ENCODE measurements around the gene RPL18.

Gene RPL18

DNA sequence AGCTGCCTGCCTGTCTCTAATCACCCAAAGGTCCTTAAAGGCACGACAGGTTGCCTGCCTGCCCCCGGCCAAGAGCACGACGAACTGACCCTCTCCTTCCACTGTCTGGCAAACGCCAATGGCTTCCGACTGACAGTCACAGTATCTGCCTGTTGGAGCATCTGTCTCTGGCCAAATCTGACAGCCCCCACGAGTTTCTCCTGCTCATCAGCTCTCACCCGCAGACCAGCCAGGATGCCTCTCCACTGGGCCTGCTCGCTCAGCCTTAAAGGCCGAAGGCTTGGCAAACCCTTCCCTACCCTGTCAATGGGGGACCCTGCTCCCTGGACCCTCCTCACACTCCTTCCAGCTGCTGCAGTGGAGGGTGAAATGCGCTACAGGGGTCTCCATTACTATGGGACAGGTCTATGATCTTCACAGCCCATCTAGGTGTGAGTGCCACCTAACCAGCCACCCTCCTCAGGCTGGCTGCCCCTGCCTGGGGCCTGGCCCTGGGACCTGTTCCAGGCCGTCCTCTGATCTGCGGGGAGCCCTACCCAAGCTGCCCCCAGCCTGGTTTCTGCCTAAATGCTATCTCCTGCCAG, 5.0 kb downstream of the RPL18 start:
- Histone ChIP-seq H3K9ac (ENCODE audit: low read length) (peak overlapping the region; percentile 28), H3K36me3 (ENCODE audit: control insufficient read depth, insufficient read depth, low read length) (peaks cover 24% of the 10 kb centered on the region), H3K27me3 (ENCODE audit: control insufficient read depth, insufficient read depth, low read length) (no peaks in the 10 kb centered on the region), H3K27ac (ENCODE audit: low read depth, low read length) (no peak overlapping the region), H3K4me3 (ENCODE audit: low read length) (peak overlapping the region; percentile 58), H3K4me1 (ENCODE audit: control insufficient read depth, insufficient read depth, low read length) (peaks cover 14% of the 10 kb centered on the region)

DNA sequence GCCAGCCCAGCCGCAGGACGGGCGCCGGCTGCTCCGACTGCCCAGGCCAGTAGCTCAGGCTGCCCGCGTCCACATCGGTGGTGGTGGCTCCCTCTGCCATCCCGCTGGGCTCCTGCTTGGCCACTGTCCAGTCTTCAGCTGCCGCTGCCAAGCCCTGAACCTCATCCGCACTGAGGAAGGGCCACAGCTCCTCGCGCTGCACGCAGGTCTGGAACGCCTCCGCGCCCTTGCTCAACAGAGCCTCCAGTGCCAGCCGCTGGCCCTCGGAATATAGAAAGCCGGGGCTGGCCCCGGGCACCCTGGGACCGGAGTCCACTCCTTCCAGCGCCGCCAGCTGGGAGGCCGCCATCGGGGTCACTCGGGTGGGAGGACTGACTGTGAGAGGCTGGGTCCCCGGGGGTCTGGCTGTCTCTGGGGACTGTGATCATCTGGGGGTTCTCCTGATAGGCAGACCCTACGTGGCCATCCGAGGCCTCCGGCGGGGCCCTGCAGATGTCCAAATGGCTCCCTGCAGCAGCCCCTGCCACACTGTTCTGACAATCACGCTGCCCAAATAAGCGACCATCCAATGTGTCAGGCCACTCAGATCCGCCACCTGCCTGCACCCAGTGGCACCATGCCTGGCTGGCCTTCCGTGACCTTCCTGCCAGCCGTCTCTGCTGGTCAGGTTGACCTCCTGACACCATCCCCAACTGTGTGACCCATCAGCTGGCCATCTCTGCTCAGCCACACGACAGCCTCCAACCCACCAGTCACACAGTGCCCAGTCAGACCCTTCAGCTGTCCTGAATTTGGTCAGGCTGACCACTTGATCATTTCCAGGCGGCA, 5.7 kb downstream of the RPL18 start:
- peaks cover 11% of the 10 kb centered on the region for H3K4me1 ChIP-seq (ENCODE audit: control insufficient read depth, insufficient read depth, low read length)
- no peaks in the 10 kb centered on the region for H3K27me3 ChIP-seq (ENCODE audit: control insufficient read depth, insufficient read depth, low read length)
- peak overlapping the region; percentile 28 for H3K9ac ChIP-seq (ENCODE audit: low read length)
- H3K4me3 ChIP-seq (ENCODE audit: low read length): peak overlapping the region; percentile 58
- H3K36me3 ChIP-seq (ENCODE audit: control insufficient read depth, insufficient read depth, low read length): peaks cover 24% of the 10 kb centered on the region
- no peak overlapping the region for H3K27ac ChIP-seq (ENCODE audit: low read depth, low read length)

DNA sequence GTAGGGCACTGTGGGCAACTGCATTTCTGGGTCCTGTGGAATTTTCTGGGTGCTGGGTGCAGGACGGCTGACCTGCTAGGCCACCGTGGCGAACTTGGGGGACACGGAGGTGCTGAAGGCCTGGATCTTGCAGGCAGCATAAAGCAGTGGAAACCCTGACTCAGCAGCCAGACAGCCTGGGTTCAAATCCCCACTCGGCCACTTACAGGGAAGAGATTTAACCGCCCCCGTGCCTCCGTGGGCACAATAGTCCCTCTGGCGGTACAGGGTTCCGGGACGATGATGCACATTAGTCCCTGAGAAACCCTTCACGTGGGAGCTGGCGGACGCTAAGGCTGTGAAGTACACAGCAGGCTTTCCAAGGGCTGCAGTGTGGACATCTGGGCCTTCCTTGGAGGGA, 7.1 kb downstream of the RPL18 start:
- H3K27me3 ChIP-seq (ENCODE audit: control insufficient read depth, insufficient read depth, low read length): no peaks in the 10 kb centered on the region
- no peak overlapping the region for H3K9ac ChIP-seq (ENCODE audit: low read length)
- H3K4me3 ChIP-seq (ENCODE audit: low read length): no peak overlapping the region
- no peak overlapping the region for H3K27ac ChIP-seq (ENCODE audit: low read depth, low read length)
- H3K36me3 ChIP-seq (ENCODE audit: control insufficient read depth, insufficient read depth, low read length): peaks cover 11% of the 10 kb centered on the region
- H3K4me1 ChIP-seq (ENCODE audit: control insufficient read depth, insufficient read depth, low read length): no peaks in the 10 kb centered on the region

DNA sequence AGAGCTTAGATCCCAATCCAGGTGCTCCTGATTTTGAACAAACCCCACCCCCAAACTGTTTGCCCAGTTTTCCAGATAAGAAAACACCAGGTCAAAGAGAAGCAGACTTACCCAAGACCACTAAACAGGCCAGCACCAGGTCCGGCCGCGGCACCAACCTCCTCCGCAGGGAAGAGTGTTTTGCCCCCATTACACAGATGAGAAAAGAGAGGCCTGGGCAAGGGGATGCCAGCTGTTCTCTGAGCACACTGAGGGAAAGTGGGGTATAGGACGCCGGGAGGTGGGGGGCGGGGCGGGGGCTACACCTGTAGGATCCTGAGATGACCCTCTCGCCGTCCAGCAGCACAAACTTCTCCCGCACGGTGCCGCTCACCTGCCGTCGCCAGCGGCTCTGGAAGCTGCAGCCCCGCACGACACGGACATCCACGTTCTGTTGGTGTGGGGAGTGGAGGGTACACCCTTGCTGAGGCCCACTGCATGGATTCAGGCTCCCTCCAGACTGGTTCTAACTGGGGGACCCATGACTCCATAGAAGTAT, 9.3 kb downstream of the RPL18 start:
- no peak overlapping the region for H3K4me3 ChIP-seq (ENCODE audit: low read length)
- H3K36me3 ChIP-seq (ENCODE audit: control insufficient read depth, insufficient read depth, low read length): no peaks in the 10 kb centered on the region
- no peaks in the 10 kb centered on the region for H3K27me3 ChIP-seq (ENCODE audit: control insufficient read depth, insufficient read depth, low read length)
- no peak overlapping the region for H3K27ac ChIP-seq (ENCODE audit: low read depth, low read length)
- no peaks in the 10 kb centered on the region for H3K4me1 ChIP-seq (ENCODE audit: control insufficient read depth, insufficient read depth, low read length)
- H3K9ac ChIP-seq (ENCODE audit: low read length): no peak overlapping the region

DNA sequence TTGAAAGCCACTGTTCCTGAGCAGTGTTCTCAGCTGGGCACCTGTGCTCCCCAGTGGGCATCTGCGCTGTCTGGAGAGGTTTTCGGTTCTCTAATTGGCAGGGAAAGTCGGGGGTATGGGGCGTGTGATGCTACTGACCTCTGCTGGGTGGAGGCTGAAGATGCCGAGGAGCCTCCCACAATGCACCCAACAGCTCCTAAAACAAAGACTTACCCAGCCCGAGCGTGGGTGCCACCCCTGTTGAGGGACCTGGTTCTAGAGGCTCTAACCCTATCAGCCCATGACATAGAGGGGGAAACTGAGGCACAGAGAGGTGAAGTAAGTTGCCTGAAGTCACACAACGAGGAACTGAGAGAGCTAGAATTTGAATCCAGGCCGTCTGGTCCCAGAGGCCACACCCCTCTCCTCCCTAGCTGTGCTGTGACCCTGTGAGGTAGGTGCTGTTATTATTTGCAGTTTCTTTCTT, 10.1 kb downstream of the RPL18 start:
- Histone ChIP-seq H3K4me3 (ENCODE audit: low read length) (no peak overlapping the region), H3K9ac (ENCODE audit: low read length) (no peak overlapping the region), H3K27me3 (ENCODE audit: control insufficient read depth, insufficient read depth, low read length) (no peaks in the 10 kb centered on the region), H3K27ac (ENCODE audit: low read depth, low read length) (no peak overlapping the region), H3K4me1 (ENCODE audit: control insufficient read depth, insufficient read depth, low read length) (no peaks in the 10 kb centered on the region), H3K36me3 (ENCODE audit: control insufficient read depth, insufficient read depth, low read length) (no peaks in the 10 kb centered on the region)

DNA sequence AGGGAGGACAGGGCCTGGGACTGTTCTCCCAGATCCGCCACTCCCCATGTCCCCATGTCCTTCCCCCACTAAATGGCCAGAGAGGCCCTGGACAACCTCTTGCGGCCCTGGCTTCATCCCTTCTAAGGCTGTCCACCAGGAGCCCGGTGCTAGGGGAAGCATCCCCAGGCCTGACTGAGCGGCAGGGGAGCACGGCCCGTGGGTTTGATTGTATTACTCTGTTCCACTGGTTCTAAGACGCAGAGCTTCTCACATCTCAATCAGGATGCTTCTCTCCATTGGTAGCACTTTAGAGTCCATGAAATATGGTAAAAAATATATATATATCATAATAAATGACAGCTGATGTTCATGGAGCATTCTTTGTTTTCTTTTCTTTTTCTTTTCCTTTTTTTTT, 11.6 kb downstream of the RPL18 start:
- Histone ChIP-seq H3K27ac (ENCODE audit: low read depth, low read length) (no peak overlapping the region), H3K9ac (ENCODE audit: low read length) (no peak overlapping the region), H3K4me1 (ENCODE audit: control insufficient read depth, insufficient read depth, low read length) (no peaks in the 10 kb centered on the region), H3K36me3 (ENCODE audit: control insufficient read depth, insufficient read depth, low read length) (no peaks in the 10 kb centered on the region), H3K4me3 (ENCODE audit: low read length) (no peak overlapping the region), H3K27me3 (ENCODE audit: control insufficient read depth, insufficient read depth, low read length) (no peaks in the 10 kb centered on the region)

DNA sequence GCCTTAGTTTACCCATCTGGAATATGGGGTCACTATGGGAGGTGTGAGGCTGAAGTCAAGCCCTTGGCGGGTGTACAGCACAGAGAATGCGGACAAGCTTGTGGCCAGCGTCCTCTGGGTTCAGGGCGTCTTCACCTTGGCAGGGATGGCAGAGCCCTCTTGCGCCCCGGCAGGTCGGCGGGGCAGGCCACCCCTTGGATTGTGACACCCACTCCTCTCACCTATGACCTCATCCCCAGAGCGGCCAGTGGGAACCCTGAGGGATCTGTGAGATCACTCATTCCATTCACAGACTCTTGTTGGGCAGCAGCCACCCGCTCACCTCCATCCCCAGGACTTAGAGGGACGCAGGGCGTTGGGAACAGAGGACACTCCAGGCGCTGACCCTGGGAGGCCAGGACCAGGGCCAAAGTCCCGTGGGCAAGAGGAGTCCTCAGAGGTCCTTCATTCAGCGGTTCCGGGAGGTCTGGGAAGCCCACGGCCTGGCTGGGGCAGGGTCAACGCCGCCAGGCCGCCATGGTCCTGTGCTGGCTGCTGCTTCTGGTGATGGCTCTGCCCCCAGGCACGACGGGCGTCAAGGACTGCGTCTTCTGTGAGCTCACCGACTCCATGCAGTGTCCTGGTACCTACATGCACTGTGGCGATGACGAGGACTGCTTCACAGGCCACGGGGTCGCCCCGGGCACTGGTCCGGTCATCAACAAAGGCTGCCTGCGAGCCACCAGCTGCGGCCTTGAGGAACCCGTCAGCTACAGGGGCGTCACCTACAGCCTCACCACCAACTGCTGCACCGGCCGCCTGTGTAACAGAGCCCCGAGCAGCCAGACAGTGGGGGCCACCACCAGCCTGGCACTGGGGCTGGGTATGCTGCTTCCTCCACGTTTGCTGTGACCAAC, 12.3 kb downstream of the RPL18 start, which contains the start of gene SPACA4:
TSS of gene SPACA4 (plus strand) at position 280 of the 896 bp plus-strand sequence. CDS start at position 517, 237 bp downstream.
- Histone ChIP-seq H3K27ac (ENCODE audit: low read depth, low read length) (no peak within 1 kb of the TSS), H3K4me3 (ENCODE audit: low read length) (no peak within 1 kb of the TSS), H3K9ac (ENCODE audit: low read length) (no peak within 1 kb of the TSS), H3K36me3 (ENCODE audit: control insufficient read depth, insufficient read depth, low read length) (no peaks in the 10 kb centered on the region), H3K27me3 (ENCODE audit: control insufficient read depth, insufficient read depth, low read length) (no peaks in the 10 kb centered on the region), H3K4me1 (ENCODE audit: control insufficient read depth, insufficient read depth, low read length) (no peaks in the 10 kb centered on the region)

DNA sequence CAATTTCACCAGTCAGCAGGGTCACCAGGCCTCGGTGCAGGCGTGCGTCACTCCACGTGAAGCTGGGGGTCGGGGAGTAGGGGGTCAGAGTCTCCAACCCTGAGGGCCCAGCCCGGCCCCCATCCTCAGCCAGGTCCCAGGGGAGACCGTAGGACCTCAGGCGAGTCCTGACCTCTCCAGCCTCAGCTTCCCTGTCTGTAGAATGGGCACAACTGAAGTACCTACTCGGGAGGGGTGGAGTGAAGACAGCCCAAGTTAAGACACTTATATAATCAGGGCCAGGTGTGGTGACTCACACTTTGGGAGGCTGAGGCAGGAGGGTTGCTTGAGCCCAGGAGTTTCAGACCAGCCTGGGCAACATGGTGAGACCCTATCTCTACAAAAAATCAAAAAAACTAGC, 15.1 kb downstream of the RPL18 start:
- Histone ChIP-seq H3K27me3 (ENCODE audit: control insufficient read depth, insufficient read depth, low read length) (no peaks in the 10 kb centered on the region), H3K27ac (ENCODE audit: low read depth, low read length) (no peak overlapping the region), H3K36me3 (ENCODE audit: control insufficient read depth, insufficient read depth, low read length) (no peaks in the 10 kb centered on the region), H3K9ac (ENCODE audit: low read length) (no peak overlapping the region), H3K4me1 (ENCODE audit: control insufficient read depth, insufficient read depth, low read length) (no peaks in the 10 kb centered on the region), H3K4me3 (ENCODE audit: low read length) (no peak overlapping the region)

DNA sequence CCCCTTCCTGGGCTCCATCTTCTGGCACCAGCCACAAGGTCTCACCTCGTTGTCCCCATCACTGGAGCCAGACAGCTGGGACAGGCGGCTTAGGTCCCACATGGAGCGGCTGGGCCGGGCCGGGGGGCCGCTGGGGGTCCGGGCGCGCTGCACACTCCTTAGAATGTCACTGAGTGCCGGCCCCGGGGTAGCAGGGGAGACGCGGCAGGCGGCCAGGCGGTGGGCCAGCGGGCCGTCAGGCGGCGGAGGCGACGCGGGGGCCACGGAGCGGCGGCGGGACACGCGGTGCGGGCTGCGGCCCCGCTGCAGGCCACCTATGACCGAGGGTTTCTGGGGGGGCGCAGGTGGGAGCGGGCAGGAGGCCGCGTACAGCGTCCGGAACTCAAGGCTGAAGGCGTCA, 15.5 kb downstream of the RPL18 start:
- no peak overlapping the region for H3K27ac ChIP-seq (ENCODE audit: low read depth, low read length)
- no peaks in the 10 kb centered on the region for H3K27me3 ChIP-seq (ENCODE audit: control insufficient read depth, insufficient read depth, low read length)
- no peak overlapping the region for H3K4me3 ChIP-seq (ENCODE audit: low read length)
- H3K4me1 ChIP-seq (ENCODE audit: control insufficient read depth, insufficient read depth, low read length): no peaks in the 10 kb centered on the region
- no peak overlapping the region for H3K9ac ChIP-seq (ENCODE audit: low read length)
- H3K36me3 ChIP-seq (ENCODE audit: control insufficient read depth, insufficient read depth, low read length): no peaks in the 10 kb centered on the region

DNA sequence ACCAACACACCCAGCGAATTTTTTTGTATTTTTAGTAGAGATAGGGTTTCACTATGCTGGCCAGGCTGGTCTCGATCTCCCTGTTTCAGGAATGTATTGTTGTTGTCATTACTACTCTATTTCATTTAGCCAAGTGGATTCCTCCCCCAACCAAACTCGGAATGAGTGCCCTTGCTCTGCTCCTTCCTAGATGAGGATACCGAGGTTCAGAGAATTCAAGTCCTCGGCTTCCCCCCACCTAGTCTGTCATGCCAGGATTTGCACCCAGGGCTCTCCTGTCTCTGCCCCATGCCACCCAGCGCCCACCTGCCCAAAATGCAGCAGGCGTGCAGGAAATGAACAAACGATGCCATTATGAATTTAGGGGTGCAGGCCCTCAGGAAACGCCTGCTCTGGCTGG, 16.0 kb downstream of the RPL18 start:
- Histone ChIP-seq H3K27ac (ENCODE audit: low read depth, low read length) (no peak overlapping the region), H3K27me3 (ENCODE audit: control insufficient read depth, insufficient read depth, low read length) (no peaks in the 10 kb centered on the region), H3K4me1 (ENCODE audit: control insufficient read depth, insufficient read depth, low read length) (no peaks in the 10 kb centered on the region), H3K36me3 (ENCODE audit: control insufficient read depth, insufficient read depth, low read length) (no peaks in the 10 kb centered on the region), H3K4me3 (ENCODE audit: low read length) (no peak overlapping the region), H3K9ac (ENCODE audit: low read length) (no peak overlapping the region)

DNA sequence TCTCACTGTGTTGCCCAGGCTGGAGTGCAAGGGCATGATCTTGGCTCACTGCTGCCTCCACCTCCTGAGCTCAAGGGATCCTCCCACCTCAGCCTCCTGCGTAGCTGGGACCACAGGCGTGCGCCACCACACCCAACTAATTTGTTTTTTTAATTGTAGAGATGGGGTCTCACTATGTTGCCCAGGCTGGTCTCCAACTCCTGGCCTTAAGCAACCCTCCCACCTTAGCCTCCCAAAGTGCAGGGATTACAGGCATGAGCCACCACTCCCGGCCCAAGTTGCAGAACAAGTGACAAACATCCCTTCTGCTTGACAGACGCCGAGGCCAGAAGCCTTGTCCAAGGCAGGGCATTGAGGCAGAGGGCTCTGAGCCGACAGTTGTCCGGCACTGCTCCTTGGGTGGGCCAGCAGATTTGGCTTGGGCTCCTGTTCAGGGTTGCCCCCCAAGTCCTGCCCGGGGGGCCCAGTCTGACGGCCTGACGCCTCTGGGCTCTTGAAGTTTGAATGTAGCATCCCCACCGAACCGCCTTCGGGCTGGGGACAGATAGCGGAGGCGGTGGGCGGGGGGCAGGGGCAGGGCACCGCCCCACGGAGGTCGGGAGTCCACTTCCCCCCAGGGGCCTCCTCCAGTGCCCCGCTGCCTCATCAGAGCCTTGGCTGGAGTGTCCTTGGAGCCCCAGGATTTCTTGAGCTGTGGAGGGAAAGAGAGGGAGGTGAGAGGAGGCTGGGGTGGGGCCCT, 18.1 kb downstream of the RPL18 start:
- Histone ChIP-seq H3K4me3 (ENCODE audit: low read length) (no peak overlapping the region), H3K27ac (ENCODE audit: low read depth, low read length) (no peak overlapping the region), H3K4me1 (ENCODE audit: control insufficient read depth, insufficient read depth, low read length) (no peaks in the 10 kb centered on the region), H3K36me3 (ENCODE audit: control insufficient read depth, insufficient read depth, low read length) (no peaks in the 10 kb centered on the region), H3K27me3 (ENCODE audit: control insufficient read depth, insufficient read depth, low read length) (no peaks in the 10 kb centered on the region), H3K9ac (ENCODE audit: low read length) (no peak overlapping the region)

Data from rectal smooth muscle tissue (tissue), 1 donor.